LHCN-M2 (cell line): ENCODE data around the gene TTC9B. TPM values are rescaled to one million over a fixed set of nuclear protein-coding genes. Genes with fewer than 3 reads are reported as not detected.
A peak's percentile ranks its signal among the peaks of the same experiment; 100 is the strongest.

ENCODE experiments used
- DNase-seq: peaks from one replicate; pipeline ENCODE4 v3.0.0-alpha.2; 2012; ENCODE audit warnings: low read depth
- total RNA-seq: library from RNA; depleted of rRNA; stranded (reverse); fragments of >200 nt; gene quantifications from 2 replicates; pipeline ENCODE4 v1.2.3, GENCODE V29; 2014

TTC9B gene
- total RNA-seq, 1 experiment from 2014 or later, result not detected

DNA sequence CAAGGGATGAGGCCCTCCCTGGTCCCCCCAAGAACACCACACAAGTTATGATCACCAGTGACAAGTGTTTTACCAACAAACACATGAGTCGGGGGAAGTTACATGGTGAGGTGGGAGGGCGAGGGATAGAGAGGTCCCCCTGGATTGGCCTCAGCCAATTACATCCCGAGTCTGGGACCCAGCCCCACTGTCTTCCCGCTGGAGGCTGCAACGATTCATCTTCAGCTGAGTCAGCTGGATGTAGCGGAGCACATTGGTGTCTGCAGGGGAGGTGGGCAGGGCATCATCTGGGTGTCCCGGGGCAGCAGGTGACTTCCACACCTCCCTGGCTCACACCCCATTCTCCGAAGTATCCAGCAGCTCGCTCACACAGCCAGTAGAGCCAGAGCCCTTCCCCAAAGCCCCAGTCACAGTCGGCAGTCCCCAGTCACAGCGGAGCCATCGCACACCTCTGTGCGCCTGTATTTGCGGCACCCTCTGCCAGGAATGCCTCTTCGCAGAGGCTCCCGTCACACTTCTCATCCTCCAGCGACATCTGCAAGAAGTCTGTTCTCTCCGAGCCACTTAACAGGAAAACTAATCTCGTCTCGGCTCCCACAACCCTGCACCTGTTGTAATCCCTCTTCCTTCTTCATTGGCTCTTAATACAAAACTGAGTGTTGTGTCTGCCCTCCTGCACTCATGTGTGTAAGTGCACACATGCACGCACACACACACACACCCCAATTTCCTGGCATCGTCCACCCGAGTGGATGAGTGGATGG lies 2.0 kb downstream of the TTC9B start:
- DNase-seq, result peak; percentile 34

DNA sequence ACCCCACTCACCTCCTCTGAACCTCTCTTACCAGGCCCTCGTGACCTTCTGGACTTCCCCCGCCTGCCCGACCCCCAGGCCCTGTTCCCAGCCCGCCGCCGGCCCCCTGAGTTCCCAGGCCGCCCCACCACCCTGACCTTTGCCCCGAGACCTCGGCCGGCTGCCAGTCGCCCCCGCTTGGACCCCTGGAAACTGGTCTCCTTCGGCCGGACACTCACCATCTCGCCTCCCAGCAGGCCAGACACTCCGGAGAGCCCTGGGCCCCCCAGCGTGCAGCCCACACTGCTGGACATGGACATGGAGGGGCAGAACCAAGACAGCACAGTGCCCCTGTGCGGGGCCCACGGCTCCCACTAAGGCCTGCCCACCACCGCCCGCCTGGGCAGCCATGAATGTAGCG lies 3.2 kb downstream of the TTC9B start:
- DNase-seq, result no peak

DNA sequence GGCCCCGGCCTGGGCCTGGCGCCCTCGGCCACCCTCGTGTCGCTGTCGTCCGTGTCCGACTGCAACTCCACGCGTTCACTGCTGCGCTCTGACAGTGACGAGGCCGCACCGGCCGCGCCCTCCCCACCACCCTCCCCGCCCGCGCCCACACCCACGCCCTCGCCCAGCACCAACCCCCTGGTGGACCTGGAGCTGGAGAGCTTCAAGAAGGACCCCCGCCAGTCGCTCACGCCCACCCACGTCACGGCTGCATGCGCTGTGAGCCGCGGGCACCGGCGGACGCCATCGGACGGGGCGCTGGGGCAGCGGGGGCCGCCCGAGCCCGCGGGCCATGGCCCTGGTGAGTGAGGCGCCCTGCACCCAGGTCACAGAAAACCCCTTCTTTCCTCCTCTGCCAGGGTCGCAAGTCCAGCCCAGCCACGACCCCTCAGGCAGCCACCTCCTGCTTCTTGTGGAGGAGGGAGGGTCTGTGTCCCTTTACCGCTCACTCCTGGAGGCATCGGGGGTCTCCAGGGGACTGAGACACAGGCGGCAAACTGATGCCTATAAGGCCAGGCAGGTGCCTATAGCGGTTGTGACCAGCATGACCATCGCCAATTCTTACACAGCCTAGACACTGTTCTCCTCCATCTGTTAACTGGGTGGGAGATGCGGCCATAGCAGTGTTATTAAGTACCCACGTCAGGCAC lies 4.2 kb downstream of the TTC9B start:
- DNase-seq, result no peak

DNA sequence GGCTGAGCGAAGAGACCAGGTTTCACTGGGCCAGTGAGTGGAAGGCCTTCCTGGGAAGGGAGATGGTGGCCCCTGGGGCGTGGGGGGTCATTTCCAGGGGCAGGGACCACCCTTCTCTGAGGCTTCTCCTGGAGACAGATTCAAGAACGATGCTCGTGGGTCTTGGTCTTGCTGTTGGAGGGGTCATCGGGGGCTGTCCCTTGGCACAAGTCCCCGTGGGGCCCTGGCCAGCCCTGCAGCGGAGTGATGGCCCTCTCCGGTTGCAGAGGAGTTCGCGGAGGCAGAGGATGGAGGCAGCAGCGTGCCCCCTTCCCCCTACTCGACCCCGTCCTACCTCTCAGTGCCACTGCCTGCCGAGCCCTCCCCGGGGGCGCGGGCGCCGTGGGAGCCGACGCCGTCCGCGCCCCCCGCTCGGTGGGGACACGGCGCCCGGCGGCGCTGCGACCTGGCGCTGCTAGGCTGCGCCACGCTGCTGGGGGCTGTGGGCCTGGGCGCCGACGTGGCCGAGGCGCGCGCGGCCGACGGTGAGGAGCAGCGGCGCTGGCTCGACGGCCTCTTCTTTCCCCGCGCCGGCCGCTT lies 4.8 kb downstream of the TTC9B start:
- no peak for DNase-seq

DNA sequence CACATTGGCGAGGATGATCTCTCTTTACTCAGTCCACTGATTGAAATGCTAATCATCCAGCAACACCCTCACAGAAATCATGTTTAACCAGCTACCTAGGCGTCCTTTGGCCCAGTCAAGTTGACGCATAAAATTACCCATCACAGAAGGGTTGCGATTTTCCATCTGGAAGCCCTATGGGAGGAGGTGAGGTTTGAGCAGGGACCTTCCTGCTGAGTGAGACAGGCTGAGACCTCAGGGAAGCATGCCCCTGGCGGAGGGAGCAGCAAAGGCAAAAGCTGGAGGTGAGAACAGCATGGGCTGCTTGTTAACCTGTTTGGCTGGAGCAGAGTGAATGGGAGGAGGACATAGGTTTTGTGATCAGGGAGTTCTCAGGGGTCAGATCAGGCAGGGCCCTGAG lies 7.3 kb downstream of the TTC9B start:
- DNase-seq, result no peak

DNA sequence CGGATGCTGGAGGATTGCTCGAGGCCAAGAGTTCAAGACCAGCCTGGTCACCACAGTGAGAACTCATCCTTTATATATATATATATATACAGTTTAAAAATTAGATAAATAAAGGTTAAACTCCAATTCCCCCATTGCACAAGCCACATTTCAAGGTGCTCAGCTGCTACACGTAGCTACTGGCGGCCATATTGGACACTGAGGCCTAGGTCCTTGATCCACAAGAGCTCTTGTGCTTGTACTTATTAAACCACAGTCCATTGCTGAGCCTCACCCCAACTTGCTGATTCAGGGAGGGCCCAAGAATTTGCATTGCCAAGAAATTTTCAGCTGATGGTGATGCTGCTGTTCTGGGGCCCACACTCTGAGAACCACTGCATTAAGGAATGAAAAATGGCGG lies 9.6 kb downstream of the TTC9B start:
- DNase-seq, result no peak

DNA sequence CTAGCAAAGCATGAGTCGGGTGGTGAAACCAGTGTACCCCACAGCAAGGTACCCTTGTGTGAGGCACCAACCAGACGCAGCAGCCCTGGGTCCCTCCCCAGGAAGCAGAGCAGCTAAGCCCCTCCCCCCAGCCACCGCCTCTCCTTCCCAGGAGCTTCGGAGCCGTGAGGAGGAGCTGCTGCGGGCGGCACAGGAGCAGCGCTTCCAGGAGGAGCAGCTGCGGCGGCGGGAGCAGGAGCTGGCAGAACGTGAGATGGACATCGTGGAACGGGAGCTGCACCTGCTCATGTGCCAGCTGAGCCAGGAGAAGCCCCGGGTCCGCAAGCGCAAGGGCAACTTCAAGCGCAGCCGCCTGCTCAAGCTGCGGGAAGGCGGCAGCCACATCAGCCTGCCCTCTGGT lies 12.4 kb downstream of the TTC9B start:
- DNase-seq, result no peak

DNA sequence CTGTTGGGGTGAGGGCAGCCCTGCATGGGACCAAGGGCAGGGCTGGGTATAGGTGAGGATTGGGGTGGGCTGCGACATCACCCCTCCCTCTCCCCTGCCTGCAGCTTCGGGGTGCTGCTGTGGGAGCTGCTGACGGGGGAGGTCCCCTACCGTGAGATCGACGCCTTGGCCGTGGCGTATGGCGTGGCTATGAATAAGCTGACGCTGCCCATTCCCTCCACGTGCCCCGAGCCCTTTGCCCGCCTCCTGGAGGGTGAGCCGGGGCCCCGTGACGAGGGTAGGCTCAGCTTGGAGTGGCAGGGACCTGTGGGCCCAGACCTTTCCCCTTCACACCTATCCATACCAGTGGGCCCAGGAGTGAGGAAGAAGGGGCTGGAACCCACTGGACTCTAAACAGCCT lies 13.8 kb downstream of the TTC9B start:
- DNase-seq, result no peak

DNA sequence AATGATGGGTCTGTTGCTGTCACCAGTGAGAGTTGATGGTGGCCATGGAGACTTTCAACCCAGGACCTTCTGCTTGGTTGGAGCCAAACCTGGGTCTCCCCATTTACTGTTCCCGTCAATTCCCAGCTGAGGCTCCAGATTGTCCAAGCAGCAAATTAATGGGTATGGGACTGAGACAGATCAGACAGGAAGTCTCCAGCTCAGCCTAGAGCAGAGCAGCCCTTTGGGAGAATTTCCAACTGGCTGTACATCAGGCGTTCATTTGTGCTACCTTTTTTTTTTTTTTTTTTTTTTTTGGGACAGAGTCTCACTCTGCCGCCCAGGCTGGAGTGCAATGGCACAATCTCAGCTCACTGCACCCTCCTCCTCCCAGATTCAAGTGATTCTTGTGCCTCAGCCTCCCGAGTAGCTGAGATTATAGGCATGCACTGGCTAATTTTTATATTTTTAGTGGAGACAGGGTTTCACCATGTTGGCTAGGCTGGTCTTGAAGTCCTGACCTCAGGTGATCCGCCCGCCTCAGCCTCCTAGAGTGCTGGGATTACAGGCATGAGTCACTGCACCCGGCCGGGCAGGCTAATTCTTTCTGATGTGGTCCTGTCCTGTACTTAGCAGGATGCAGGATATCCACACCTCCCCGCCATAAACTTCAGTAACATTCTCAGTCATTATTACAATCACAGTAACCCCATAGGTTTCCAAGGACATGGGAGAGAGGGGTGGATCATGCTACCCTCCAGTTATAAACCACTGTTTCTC lies 17.7 kb downstream of the TTC9B start:
- no peak for DNase-seq

DNA sequence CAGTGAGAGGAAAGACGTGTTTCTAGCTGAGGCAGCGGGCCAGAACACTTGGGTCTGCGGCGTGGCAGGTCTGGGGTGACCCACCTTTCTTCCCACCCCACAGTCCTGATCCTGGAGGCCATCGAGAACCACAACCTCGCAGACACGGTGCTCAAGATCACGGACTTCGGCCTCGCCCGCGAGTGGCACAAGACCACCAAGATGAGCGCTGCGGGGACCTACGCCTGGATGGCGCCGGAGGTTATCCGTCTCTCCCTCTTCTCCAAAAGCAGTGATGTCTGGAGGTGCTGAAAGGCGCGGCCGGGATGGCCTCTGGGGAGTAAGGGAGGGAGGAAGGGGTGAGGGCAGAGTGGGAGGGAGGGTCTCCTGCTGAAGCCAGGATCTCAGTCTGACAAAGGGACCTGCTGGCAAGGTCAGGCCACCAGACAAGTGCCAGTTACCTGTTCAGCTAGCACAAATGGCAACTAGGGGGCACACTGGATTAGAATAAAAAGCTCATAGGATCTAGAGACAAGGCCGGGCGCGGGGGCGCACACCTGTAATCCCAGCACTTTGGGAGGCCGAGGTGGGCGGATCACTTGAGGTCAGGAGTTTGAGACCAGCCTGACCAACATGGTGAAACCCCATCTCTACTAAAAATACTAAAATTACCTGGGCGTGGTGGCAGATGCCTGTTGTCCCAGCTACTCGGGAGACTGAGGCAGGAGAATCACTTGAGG lies 19.8 kb downstream of the TTC9B start:
- DNase-seq, result no peak

DNA sequence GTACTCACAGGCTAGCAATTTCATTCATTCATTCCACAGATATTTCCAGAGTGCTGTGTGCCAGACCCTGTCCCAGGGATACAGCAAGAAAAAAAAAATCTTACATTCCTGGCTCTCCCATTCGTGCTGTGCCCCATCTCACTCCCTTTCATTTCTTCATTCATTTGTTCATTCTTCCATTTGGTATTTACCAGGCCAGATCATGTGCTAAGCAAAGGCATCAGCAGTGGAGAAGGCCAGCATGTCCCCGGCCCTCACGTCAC lies 24.7 kb downstream of the TTC9B start:
- no peak for DNase-seq

DNA sequence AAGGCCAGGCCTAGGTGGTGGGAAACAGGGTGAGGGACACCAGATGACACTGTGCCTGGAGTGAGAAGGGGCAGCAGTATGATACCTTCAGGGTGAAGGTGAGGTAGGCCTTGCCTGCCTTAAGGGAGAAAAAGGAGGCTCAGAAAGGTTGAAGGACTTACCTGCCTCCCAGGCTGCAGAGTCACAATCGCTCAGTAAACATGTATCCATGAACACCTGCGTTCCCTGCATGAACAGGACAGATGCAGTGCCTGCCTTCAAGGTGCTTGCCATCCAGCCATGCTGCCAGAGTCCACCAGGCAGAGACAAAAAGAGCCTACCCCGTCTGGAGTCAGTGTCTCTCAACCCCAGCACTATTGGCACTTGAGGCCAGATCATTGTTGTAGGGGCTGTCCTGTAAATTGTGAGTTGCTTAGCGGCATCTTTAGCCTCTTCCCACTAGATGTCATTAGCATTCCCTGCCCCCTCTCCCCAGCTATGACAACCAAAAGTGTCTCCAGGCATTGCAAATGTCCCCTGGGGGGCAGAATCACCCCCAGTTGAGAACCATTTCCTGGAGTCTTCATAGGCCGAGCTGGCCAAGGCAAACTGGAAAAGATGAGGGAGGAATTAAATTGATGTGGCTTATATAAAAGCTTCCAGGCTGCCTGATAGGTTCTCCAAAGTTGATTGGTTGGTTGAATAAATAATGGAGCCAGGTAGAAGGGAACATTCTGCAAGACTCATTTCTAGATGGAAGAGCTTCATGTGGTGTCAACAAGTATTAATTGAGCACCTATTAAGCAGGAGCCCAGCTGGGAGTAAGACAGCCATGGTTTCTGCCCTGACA lies 25.2 kb downstream of the TTC9B start:
- no peak for DNase-seq

DNA sequence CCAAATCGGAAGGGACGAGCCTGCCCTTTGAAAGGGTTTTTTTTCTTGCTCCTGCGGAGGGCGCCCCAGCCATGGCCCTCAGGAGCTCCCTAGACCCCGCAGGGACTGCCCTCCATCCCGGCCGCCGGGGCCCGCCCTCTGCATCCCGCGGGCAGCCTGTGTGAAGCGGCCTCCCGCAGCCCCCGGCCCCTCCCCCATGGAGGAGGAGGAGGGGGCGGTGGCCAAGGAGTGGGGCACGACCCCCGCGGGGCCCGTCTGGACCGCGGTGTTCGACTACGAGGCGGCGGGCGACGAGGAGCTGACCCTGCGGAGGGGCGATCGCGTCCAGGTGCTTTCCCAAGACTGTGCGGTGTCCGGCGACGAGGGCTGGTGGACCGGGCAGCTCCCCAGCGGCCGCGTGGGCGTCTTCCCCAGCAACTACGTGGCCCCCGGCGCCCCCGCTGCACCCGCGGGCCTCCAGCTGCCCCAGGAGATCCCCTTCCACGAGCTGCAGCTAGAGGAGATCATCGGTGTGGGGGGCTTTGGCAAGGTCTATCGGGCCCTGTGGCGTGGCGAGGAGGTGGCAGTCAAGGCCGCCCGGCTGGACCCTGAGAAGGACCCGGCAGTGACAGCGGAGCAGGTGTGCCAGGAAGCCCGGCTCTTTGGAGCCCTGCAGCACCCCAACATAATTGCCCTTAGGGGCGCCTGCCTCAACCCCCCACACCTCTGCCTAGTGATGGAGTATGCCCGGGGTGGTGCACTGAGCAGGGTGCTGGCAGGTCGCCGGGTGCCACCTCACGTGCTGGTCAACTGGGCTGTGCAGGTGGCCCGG lies 26.1 kb downstream of the TTC9B start:
- DNase-seq, result peak; percentile 21

DNA sequence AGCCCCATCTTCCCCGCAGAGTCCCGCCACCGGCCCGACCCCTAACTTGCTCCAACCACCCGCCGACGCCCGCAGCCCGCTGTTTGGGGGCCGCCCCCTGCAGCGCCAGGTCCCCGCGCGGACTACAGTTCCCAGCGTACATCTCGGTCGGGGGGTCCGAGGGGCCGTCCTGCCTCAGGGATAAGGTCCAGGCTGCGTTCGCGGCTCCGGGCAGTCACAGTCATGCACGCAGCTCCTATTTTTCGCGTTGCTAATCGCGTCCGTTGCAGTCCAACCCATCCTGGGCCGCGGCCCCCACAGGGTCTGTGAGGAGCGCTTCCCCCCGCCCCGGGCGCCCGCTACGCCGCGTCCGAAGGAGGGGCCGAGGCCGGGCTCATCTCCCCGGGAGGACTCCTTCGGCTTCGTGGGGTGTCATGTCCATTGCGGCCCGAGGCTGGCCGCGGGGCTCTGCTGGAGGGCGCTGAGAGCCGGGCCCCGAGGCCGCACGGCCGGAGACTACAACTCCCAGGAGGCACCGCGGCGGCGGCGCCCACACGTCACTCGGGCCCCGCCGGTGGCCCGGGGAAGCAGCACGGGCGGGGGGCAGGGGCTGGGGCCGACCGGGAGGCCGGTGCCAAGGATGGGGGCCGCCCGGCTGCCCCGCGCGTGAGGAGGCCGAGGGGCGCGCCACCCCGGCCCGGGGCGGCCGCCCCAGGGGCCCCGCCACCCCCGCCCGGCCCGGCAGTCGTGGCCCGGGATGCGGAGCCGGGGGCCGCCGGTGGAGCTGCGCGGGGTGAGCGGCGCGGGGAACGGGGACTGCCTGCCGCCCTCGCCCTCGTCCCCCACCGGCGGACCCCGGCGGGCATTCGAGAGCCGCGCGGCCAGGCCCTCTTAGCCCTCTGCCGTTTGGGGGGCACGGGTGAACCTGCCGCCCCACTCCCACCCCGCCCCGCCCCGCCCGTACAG lies 27.0 kb downstream of the TTC9B start, which contains the start of gene MAP3K10:
Gene MAP3K10, plus strand, starts transcription at position 536 of the 945 bp plus-strand sequence. CDS start 606 bp downstream, outside the sequence.
- peak; percentile 62 for DNase-seq

DNA sequence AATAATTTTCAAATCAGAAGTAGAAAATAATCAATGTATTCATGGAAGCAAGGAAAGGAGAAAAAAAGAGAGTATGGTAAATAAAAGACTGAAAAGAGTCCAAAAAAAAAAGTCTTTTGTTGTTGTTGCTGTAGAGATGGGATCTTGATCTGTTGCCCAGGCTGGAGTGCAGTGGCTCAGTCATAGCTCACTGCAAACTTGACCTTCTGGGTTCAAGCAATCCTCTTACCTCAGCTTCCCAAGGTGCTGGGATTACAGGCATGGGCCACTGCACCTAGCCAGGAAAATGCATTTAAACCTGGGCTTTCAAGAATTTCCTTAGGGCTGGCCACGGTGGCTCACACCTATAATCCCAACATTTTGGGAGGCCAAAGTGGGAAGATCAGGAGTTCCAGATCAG lies 33.9 kb downstream of the TTC9B start:
- DNase-seq, result no peak

DNA sequence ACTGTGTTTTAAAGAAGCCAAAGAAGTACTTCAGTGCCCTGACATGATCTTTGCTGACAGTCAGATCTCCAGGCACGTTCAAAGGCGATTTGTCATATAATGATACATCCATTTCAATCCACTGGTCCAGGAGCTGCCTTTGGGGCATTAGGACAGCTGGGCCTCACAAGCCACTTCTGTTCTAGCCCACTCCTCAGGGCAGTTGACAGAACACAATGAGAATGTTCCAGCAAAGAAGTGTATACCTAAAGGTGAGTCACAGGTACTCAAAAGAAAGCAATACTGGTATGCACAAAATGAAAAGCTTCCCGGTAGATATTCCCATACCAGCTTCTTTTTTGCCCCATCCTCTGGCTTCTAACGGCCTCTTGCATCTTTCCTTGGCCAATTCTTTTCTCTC lies 39.4 kb downstream of the TTC9B start:
- no peak for DNase-seq

DNA sequence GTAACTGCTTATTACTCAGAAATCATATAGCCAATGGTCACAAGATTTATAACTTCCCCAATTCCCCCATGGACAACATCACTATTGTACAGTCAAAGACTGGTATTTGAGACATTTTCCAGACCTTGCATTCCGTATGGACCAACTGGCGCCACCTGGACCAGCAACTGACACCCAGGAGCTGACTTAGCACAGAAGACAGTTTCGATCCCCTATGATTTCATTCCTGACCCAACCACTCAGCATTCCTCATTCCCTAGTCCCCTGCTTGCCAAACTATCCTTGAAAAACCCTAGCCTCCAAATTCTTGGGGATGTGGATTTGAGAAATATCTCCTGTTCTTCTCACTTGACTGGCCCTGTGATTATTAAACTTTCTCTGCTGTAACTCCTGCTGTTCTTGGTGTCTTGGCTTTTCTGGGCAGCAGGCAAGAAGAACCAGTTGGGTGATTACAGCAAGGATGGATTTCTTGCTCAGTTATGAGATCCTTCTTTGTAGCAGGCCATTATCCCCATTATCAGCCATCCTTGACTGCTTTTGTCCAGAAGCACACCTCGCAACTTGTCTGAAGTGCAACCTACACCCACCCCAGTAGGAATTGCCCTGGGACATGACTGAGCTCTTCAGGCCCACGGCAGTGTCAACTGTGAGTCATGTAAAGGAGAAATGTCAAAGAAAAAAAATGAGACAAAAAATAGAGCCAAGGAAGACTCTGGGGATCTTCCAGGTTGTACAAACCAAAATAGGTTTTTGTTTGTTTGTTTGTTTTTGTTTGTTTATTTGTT lies 40.7 kb downstream of the TTC9B start:
- DNase-seq, result no peak

DNA sequence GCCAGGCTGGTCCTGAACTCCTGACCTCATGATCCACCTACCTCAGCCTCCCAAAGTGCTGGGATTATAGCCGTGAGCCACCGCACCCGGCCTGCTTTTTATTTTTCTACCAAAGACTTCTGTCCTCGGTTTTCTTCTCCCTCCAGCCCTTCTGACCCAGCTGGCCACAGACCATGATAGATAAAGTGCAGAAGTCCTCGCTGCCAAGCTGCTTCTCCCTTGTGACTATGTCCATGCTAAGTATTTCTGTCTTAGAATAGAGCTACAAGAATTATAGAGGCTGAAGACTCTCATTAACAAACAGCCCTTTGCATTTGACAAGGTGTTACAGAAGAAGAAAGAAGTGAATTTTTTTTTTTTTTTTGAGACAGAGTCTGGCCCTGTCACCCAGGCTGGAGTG lies 42.4 kb downstream of the TTC9B start:
- DNase-seq, result no peak
